Measurements from ENCODE around the gene TET3. TPM values are rescaled to one million over a fixed set of nuclear protein-coding genes. Genes with fewer than 3 reads are reported as not detected.

The TET3 gene
- total RNA-seq, 2 donors from 2014 or later, result 23.5 to 26.3 TPM

DNA sequence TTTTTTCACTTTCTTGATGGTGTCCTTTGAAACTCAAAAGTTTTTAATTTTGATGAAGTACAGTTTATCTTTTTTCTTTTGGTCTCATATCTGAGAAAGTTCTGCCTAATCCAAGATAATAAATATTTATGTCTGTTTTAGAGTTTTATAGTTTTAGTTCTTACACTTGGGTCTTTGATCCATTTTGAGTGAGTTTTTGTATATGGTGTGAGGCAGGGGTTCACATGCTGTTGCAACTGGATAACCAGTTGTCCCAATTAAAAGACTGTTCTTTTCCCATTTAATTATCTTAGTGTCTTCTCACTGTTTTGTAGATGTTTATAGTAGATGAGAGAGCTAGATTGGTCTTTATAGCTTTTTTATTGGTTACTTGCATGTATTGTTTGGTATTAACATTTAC, 43.6 kb downstream of the TET3 start:
- peaks cover 36% of the 10 kb centered on the region for H3K4me1 Mint-ChIP-seq
- H3K4me1 ChIP-seq (ENCODE audit: control insufficient read depth, insufficient read depth, low read length), result peaks cover 3% of the 10 kb centered on the region

DNA sequence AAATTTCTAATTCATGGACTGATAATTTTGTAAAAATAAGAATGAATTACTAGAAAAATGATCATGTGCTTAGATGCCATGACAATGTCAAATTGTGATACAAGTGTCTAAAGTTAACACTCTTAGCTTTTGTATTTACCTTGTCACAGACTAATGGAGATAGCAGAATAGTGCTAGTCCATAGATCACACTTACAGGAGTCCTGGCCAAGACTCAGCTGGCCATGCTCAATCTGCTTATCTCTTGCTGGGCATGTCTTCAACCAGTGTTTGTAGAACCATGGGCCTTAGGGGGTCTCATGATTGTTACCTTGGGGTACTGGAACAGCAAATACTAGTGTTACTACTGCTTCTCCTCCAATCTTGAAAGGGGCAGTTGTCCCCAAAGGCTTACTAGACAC, 44.0 kb downstream of the TET3 start:
- H3K9me3 ChIP-seq (ENCODE audit: control insufficient read depth, low read length), result peaks cover 10% of the 10 kb centered on the region
- Mint-ChIP-seq H3K27ac (no peak overlapping the region), H3K36me3 (ENCODE audit: low read depth) (peaks cover 10% of the 10 kb centered on the region), H3K9me3 (peaks cover 15% of the 10 kb centered on the region), H3K4me1 (peaks cover 36% of the 10 kb centered on the region), H3K4me3 (no peak overlapping the region), H3K27me3 (ENCODE audit: insufficient read depth) (no peaks in the 10 kb centered on the region)
- TF ChIP-seq, protein P1, sequence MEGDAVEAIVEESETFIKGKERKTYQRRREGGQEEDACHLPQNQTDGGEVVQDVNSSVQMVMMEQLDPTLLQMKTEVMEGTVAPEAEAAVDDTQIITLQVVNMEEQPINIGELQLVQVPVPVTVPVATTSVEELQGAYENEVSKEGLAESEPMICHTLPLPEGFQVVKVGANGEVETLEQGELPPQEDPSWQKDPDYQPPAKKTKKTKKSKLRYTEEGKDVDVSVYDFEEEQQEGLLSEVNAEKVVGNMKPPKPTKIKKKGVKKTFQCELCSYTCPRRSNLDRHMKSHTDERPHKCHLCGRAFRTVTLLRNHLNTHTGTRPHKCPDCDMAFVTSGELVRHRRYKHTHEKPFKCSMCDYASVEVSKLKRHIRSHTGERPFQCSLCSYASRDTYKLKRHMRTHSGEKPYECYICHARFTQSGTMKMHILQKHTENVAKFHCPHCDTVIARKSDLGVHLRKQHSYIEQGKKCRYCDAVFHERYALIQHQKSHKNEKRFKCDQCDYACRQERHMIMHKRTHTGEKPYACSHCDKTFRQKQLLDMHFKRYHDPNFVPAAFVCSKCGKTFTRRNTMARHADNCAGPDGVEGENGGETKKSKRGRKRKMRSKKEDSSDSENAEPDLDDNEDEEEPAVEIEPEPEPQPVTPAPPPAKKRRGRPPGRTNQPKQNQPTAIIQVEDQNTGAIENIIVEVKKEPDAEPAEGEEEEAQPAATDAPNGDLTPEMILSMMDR (conservative IDR thresholded peaks at IDR 0.05), result no peak
- no peak overlapping the region for H3K27ac ChIP-seq (ENCODE audit: low read depth, low read length)
- no peaks in the 10 kb centered on the region for H3K36me3 ChIP-seq (ENCODE audit: control insufficient read depth, insufficient read depth, low read length)
- no peaks in the 10 kb centered on the region for H3K27me3 ChIP-seq (ENCODE audit: control insufficient read depth, insufficient read depth, low read length, poor library complexity, severe bottlenecking)
- no peak overlapping the region for H3K4me3 ChIP-seq (ENCODE audit: low read length)
- H3K4me1 ChIP-seq (ENCODE audit: control insufficient read depth, insufficient read depth, low read length), result peaks cover 3% of the 10 kb centered on the region
- DNase-seq, result no peak
- H3K9ac ChIP-seq (ENCODE audit: extremely low read depth, low read length, poor library complexity, severe bottlenecking), result no peak overlapping the region

More for the DNA sequence above, 43.6 kb downstream of the TET3 start:
- no peak for DNase-seq
- H3K27me3 Mint-ChIP-seq (ENCODE audit: insufficient read depth), result no peaks in the 10 kb centered on the region
- H3K4me3 Mint-ChIP-seq, result no peak overlapping the region
- H3K9ac ChIP-seq (ENCODE audit: extremely low read depth, low read length, poor library complexity, severe bottlenecking), result no peak overlapping the region
- H3K36me3 Mint-ChIP-seq (ENCODE audit: low read depth), result peaks cover 10% of the 10 kb centered on the region
- H3K36me3 ChIP-seq (ENCODE audit: control insufficient read depth, insufficient read depth, low read length), result no peaks in the 10 kb centered on the region
- no peak overlapping the region for H3K4me3 ChIP-seq (ENCODE audit: low read length)
- H3K27me3 ChIP-seq (ENCODE audit: control insufficient read depth, insufficient read depth, low read length, poor library complexity, severe bottlenecking), result no peaks in the 10 kb centered on the region
- TF ChIP-seq, protein P1 (conservative IDR thresholded peaks at IDR 0.05), result no peak
- no peak overlapping the region for H3K27ac ChIP-seq (ENCODE audit: low read depth, low read length)
- no peak overlapping the region for H3K27ac Mint-ChIP-seq
- H3K9me3 ChIP-seq (ENCODE audit: control insufficient read depth, low read length), result peaks cover 10% of the 10 kb centered on the region
- H3K9me3 Mint-ChIP-seq, result peaks cover 15% of the 10 kb centered on the region

DNA sequence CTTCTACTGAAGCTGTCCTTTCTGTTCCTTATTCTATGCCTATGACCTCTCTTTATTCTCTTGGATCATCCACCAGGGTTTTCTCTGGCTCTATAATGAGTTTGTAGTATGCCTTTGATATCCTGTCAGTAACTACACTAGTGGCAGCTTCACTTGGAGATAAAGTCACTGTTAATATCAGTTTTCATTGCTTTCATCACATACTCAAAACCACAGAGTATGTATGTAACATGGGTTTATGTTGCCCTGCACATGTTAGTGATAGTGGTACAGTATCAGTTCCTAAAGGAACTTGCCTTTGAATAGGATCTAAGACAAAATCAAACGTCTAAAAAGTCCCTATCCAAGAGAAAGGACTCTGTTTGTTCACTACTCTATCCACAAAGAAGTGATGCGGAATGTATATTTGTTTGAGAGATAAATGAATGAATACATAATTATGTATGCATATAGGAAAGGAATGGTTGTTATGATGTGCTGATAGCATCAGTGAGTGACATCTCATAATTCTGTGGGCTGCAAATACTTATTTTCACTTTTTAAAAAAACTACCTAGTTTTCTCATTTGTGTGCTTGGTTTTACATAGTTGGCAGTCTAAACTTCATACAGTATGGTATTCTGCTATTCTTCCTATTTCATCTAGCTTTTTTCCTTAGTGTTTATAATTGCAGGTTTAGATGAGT, 45.1 kb downstream of the TET3 start:
- peaks cover 15% of the 10 kb centered on the region for H3K9me3 Mint-ChIP-seq
- H3K4me1 Mint-ChIP-seq, result peaks cover 31% of the 10 kb centered on the region
- WGBS, 2 experiments (ENCODE audit: insufficient coverage in 1 of 2, insufficient read length in 1 of 2), result 90 to 100% methylated on average over 1 to 2 of the region's 2 CpGs
- no peak overlapping the region for H3K4me3 ChIP-seq (ENCODE audit: low read length)
- no peaks in the 10 kb centered on the region for H3K27me3 Mint-ChIP-seq (ENCODE audit: insufficient read depth)
- H3K9ac ChIP-seq (ENCODE audit: extremely low read depth, low read length, poor library complexity, severe bottlenecking), result no peak overlapping the region
- H3K4me1 ChIP-seq (ENCODE audit: control insufficient read depth, insufficient read depth, low read length), result peaks cover 3% of the 10 kb centered on the region
- H3K27ac ChIP-seq (ENCODE audit: low read depth, low read length), result no peak overlapping the region
- H3K9me3 ChIP-seq (ENCODE audit: control insufficient read depth, low read length), result peaks cover 10% of the 10 kb centered on the region
- no peaks in the 10 kb centered on the region for H3K36me3 ChIP-seq (ENCODE audit: control insufficient read depth, insufficient read depth, low read length)
- H3K36me3 Mint-ChIP-seq (ENCODE audit: low read depth), result peaks cover 8% of the 10 kb centered on the region
- no peak overlapping the region for H3K27ac Mint-ChIP-seq
- H3K4me3 Mint-ChIP-seq, result no peak overlapping the region
- DNase-seq, result no peak
- TF ChIP-seq, protein P1 (conservative IDR thresholded peaks at IDR 0.05), result no peak
- no peaks in the 10 kb centered on the region for H3K27me3 ChIP-seq (ENCODE audit: control insufficient read depth, insufficient read depth, low read length, poor library complexity, severe bottlenecking)
